ENCODE results near the gene ARID4B.

Gene ARID4B

DNA sequence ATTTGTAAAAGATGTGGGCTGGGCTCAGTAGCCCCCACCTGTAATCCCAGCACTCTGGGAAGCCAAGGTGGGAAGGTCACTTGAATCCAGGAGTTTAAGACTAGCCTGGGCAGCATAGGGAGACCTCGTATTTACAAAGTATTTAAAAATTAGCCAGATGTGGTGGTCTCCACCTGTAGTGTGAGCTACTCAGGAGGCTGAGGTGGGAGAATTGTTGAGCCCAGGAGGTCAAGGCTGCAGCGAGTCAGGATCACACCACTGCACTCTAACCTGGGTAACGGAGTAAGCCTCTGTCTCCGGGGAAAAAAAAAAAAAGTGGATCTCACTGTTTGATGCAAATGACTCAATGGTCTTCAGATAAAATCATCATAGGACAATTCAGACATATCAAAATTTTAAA is 89.4 kb downstream of the ARID4B start:
- Histone ChIP-seq H3K9ac (ENCODE audit: low read depth, low read length, poor library complexity, severe bottlenecking) (no peak overlapping the region), H3K36me3 (ENCODE audit: insufficient read depth, low read length) (peaks cover 66% of the 10 kb centered on the region), H2AFZ (ENCODE audit: low read length) (no peak overlapping the region), H3K79me2 (ENCODE audit: insufficient read depth, low read length) (peaks cover 6% of the 10 kb centered on the region; the same call in 1 of the 2 replicates), H3K4me2 (ENCODE audit: low read depth, low read length, poor library complexity, severe bottlenecking) (no peak overlapping the region), H4K20me1 (ENCODE audit: insufficient read depth, low read length, poor library complexity, severe bottlenecking) (peaks cover 2% of the 10 kb centered on the region), H3K4me3 (ENCODE audit: low read length, poor library complexity, severe bottlenecking) (no peak overlapping the region), H3K4me1 (ENCODE audit: insufficient read depth, low read length, poor library complexity, severe bottlenecking) (peaks cover 10% of the 10 kb centered on the region), H3F3A (ENCODE audit: low read depth) (no peaks in the 10 kb centered on the region), H3K9me2 (replicated peaks; ENCODE audit: low read depth, low read length) (no peaks in the 10 kb centered on the region), H3K27me3 (ENCODE audit: insufficient read depth, low read length, poor library complexity, severe bottlenecking) (no peaks in the 10 kb centered on the region), H3K9me3 (ENCODE audit: insufficient read depth, low read depth, low read length) (no peaks in the 10 kb centered on the region)
- no peak for TF ChIP-seq EZH2phosphoT487 (IDR thresholded peaks at IDR 0.05; ENCODE audit: borderline replicate concordance)

DNA sequence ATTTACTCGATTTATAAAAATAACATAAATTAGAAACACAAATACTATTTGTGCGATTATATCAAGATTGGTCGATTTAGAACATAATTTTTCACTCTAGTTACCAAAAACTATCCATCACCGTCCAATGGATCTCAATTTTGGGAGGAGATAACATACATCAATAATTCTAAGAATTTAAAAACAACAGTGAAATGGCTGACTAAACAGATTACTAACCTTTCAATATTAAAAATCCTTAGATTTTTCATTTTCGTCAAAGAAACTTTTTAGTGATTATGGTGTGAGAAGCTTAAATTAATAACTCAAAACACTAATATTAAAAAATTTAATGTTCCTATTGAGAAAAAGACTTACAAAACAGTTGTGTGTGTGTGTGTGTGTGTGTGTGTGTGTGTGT is 91.9 kb downstream of the ARID4B start:
- Histone ChIP-seq H3K9ac (ENCODE audit: low read depth, low read length, poor library complexity, severe bottlenecking) (no peak overlapping the region), H3K4me1 (ENCODE audit: insufficient read depth, low read length, poor library complexity, severe bottlenecking) (peaks cover 10% of the 10 kb centered on the region), H3K9me2 (replicated peaks; ENCODE audit: low read depth, low read length) (no peaks in the 10 kb centered on the region), H3K4me2 (ENCODE audit: low read depth, low read length, poor library complexity, severe bottlenecking) (no peak overlapping the region), H3K27me3 (ENCODE audit: insufficient read depth, low read length, poor library complexity, severe bottlenecking) (no peaks in the 10 kb centered on the region), H3K79me2 (ENCODE audit: insufficient read depth, low read length) (no peaks in the 10 kb centered on the region), H3K9me3 (ENCODE audit: insufficient read depth, low read depth, low read length) (no peaks in the 10 kb centered on the region), H3K36me3 (ENCODE audit: insufficient read depth, low read length) (peaks cover 70% of the 10 kb centered on the region), H4K20me1 (ENCODE audit: insufficient read depth, low read length, poor library complexity, severe bottlenecking) (no peaks in the 10 kb centered on the region), H2AFZ (ENCODE audit: low read length) (no peak overlapping the region), H3K4me3 (ENCODE audit: low read length, poor library complexity, severe bottlenecking) (no peak overlapping the region), H3F3A (ENCODE audit: low read depth) (no peaks in the 10 kb centered on the region)
- TF ChIP-seq, protein P1, sequence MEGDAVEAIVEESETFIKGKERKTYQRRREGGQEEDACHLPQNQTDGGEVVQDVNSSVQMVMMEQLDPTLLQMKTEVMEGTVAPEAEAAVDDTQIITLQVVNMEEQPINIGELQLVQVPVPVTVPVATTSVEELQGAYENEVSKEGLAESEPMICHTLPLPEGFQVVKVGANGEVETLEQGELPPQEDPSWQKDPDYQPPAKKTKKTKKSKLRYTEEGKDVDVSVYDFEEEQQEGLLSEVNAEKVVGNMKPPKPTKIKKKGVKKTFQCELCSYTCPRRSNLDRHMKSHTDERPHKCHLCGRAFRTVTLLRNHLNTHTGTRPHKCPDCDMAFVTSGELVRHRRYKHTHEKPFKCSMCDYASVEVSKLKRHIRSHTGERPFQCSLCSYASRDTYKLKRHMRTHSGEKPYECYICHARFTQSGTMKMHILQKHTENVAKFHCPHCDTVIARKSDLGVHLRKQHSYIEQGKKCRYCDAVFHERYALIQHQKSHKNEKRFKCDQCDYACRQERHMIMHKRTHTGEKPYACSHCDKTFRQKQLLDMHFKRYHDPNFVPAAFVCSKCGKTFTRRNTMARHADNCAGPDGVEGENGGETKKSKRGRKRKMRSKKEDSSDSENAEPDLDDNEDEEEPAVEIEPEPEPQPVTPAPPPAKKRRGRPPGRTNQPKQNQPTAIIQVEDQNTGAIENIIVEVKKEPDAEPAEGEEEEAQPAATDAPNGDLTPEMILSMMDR (conservative IDR thresholded peaks at IDR 0.05; ENCODE audit: low read length) = no peak
- no peak for TF ChIP-seq EZH2phosphoT487 (IDR thresholded peaks at IDR 0.05; ENCODE audit: borderline replicate concordance)

DNA sequence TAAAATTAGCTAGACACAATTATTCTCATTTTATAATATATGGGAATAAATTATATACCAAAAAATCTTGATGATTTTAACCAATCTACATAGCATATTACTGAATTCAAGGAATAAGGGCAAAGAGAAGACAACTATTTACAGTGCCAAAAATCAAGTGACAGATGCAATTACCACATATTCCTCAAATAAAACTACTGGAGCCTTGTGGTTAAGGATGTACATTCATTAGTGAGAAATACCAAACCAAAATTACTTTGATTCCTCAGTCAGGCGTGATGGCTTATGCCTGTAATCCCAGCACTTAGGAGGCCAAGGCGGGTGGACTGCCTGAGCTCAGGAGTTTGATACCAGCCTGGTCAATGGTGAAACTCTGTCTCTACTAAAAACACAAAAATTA is 98.1 kb downstream of the ARID4B start:
- no peak overlapping the region for H2AFZ ChIP-seq (ENCODE audit: low read length)
- no peaks in the 10 kb centered on the region for H3K9me3 ChIP-seq (ENCODE audit: insufficient read depth, low read depth, low read length)
- no peaks in the 10 kb centered on the region for H4K20me1 ChIP-seq (ENCODE audit: insufficient read depth, low read length, poor library complexity, severe bottlenecking)
- no peaks in the 10 kb centered on the region for H3K9me2 ChIP-seq (replicated peaks; ENCODE audit: low read depth, low read length)
- H3K4me1 ChIP-seq (ENCODE audit: insufficient read depth, low read length, poor library complexity, severe bottlenecking) = no peaks in the 10 kb centered on the region
- TF ChIP-seq, protein P1 (conservative IDR thresholded peaks at IDR 0.05; ENCODE audit: low read length) = no peak
- no peak for TF ChIP-seq EZH2phosphoT487 (IDR thresholded peaks at IDR 0.05; ENCODE audit: borderline replicate concordance)
- no peak overlapping the region for H3K4me2 ChIP-seq (ENCODE audit: low read depth, low read length, poor library complexity, severe bottlenecking)
- no peak overlapping the region for H3K4me3 ChIP-seq (ENCODE audit: low read length, poor library complexity, severe bottlenecking)
- no peaks in the 10 kb centered on the region for H3F3A ChIP-seq (ENCODE audit: low read depth)
- H3K9ac ChIP-seq (ENCODE audit: low read depth, low read length, poor library complexity, severe bottlenecking) = no peak overlapping the region
- H3K79me2 ChIP-seq (ENCODE audit: insufficient read depth, low read length) = no peaks in the 10 kb centered on the region
- no peaks in the 10 kb centered on the region for H3K27me3 ChIP-seq (ENCODE audit: insufficient read depth, low read length, poor library complexity, severe bottlenecking)
- peaks cover 73% of the 10 kb centered on the region for H3K36me3 ChIP-seq (ENCODE audit: insufficient read depth, low read length)

DNA sequence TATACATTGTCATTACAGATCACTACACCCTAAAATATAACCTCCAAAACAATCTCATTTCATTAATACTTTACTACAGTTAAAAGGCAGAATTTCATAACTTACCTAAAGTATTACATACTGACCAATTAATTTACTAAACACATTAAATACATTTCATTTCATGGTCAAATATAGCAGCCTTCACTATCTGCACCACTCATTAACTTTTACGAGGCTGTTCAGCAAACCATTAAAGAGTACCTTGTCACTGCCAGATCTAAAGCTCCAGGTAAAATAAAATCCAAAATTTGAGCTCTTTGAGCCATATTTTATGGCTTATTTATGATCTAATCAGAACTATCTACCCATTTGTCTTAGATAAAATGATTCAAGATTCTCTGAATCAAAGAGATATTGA is 100.6 kb downstream of the ARID4B start:
- Histone ChIP-seq H3K36me3 (ENCODE audit: insufficient read depth, low read length) (peaks cover 72% of the 10 kb centered on the region; the same call in 1 of the 2 replicates), H3K79me2 (ENCODE audit: insufficient read depth, low read length) (no peaks in the 10 kb centered on the region), H3K9me3 (ENCODE audit: insufficient read depth, low read depth, low read length) (no peaks in the 10 kb centered on the region), H3K9me2 (replicated peaks; ENCODE audit: low read depth, low read length) (no peaks in the 10 kb centered on the region), H3K4me1 (ENCODE audit: insufficient read depth, low read length, poor library complexity, severe bottlenecking) (no peaks in the 10 kb centered on the region), H3K9ac (ENCODE audit: low read depth, low read length, poor library complexity, severe bottlenecking) (no peak overlapping the region), H3K27me3 (ENCODE audit: insufficient read depth, low read length, poor library complexity, severe bottlenecking) (no peaks in the 10 kb centered on the region), H4K20me1 (ENCODE audit: insufficient read depth, low read length, poor library complexity, severe bottlenecking) (no peaks in the 10 kb centered on the region), H3K4me2 (ENCODE audit: low read depth, low read length, poor library complexity, severe bottlenecking) (no peak overlapping the region), H3K4me3 (ENCODE audit: low read length, poor library complexity, severe bottlenecking) (no peak overlapping the region), H3F3A (ENCODE audit: low read depth) (no peaks in the 10 kb centered on the region), H2AFZ (ENCODE audit: low read length) (no peak overlapping the region)
- TF ChIP-seq EZH2phosphoT487 (IDR thresholded peaks at IDR 0.05; ENCODE audit: borderline replicate concordance) = no peak
- TF ChIP-seq, protein P1 (conservative IDR thresholded peaks at IDR 0.05; ENCODE audit: low read length) = no peak

Measured in Loucy (cell line).